A549 (cell line): ENCODE measurements around the gene SLC31A1. TPM values are rescaled to one million over a fixed set of nuclear protein-coding genes. Genes with fewer than 3 reads are reported as not detected.
A peak's percentile ranks its signal among the peaks of the same experiment; 100 is the strongest.

ENCODE experiments used
- ATAC-seq, 2 experiments: fragments of 200-7000 bp in 1 of 2; fragments of >200 bp in 1 of 2; cut with Nextera tagmentation in 1 of 2; cut with Tn5 transposase in 1 of 2; 3 replicates each; pipeline versions ENCODE4 v1.8.0 to v1.9.1; 2018 to 2020; ENCODE audit warnings: mild to moderate bottlenecking in 1 of 2, moderate library complexity in 1 of 2
- CTCF ChIA-PET: fragments of 300-600 bp; sonication (Branson Sonifier 250); formaldehyde crosslinking; extraction: SDS; loops from one replicate; lab custom pipeline; 2021; ENCODE audit warnings: antibody characterized with exemption, inconsistent platforms; lab: Yijun Ruan, JAX
- POLR2A ChIA-PET: fragments of 350-600 bp; formaldehyde crosslinking; extraction: SDS; loops from one replicate; lab custom pipeline; 2021; ENCODE audit warnings: antibody characterized with exemption, inconsistent platforms; lab: Yijun Ruan, JAX
- DNase-seq, 2 experiments: peaks; one replicate each; pipeline versions ENCODE4 v3.0.0 to v3.0.0-alpha.2; 2011 to 2016; ENCODE audit warnings: low read depth in 1 of 2, low spot score in 1 of 2
- FAIRE-seq: peaks from 2 replicates; lab custom pipeline; 2011; peaks lifted over from hg19 to GRCh38; lab: Jason Lieb, UNC
- H3K27ac ChIP-seq, 2 experiments: fragments of >200 bp; sonication (Bioruptor Twin); formaldehyde crosslinking; 3 replicates each; pipeline ENCODE4 v1.5.1; 2016 to 2017
- H3K4me1 ChIP-seq: fragments of >200 bp; sonication (Bioruptor Twin); formaldehyde crosslinking; 3 replicates; pipeline ENCODE4 v1.6.1; 2016
- H3K4me2 ChIP-seq: fragments of >200 bp; sonication (Bioruptor Twin); formaldehyde crosslinking; 3 replicates; pipeline ENCODE4 v1.6.1; 2016
- H3K4me3 ChIP-seq: fragments of >200 bp; sonication (Bioruptor Twin); formaldehyde crosslinking; 3 replicates; pipeline ENCODE4 v1.5.1; 2016
- H3K9me3 ChIP-seq: fragments of >200 bp; sonication (Bioruptor Twin); formaldehyde crosslinking; 3 replicates; pipeline ENCODE4 v1.6.1; 2016
- ATOH8 ChIP-seq: fragments of 250-450 bp; sonication (Bioruptor Pico); IDR thresholded peaks from 2 replicates; pipeline ENCODE4 v1.5.0; 2020; ENCODE audit warnings: low read depth, mild to moderate bottlenecking, moderate library complexity
- BHLHE40 ChIP-seq: IDR thresholded peaks from 2 replicates; pipeline ENCODE4 v1.6.1; 2012; ENCODE audit warnings: low read depth, low read length, inconsistent platforms
- CBX8 ChIP-seq: fragments of 200-600 bp; sonication (generic); IDR thresholded peaks from 2 replicates; pipeline ENCODE4 v1.6.1; 2016
- CHD2 ChIP-seq: fragments of 150-350 bp; IDR thresholded peaks from 2 replicates; pipeline ENCODE4 v1.6.1; 2014; ENCODE audit warnings: low read length; ENCODE audit not compliant: partially characterized antibody
- EHF ChIP-seq: fragments of 250-450 bp; sonication (Bioruptor Pico); IDR thresholded peaks from 2 replicates; pipeline ENCODE4 v1.5.0; 2020; ENCODE audit warnings: mild to moderate bottlenecking
- EP300 ChIP-seq, 2 experiments: fragments of >200 bp; sonication (Bioruptor Twin); formaldehyde crosslinking; IDR thresholded peaks; 2 replicates in 1 of 2; 3 replicates in 1 of 2; pipeline ENCODE4 v1.6.1; 2016 to 2017
- FOSB ChIP-seq: fragments of 250-450 bp; sonication (Bioruptor Pico); IDR thresholded peaks from 2 replicates; pipeline ENCODE4 v1.5.0; 2020; ENCODE audit warnings: mild to moderate bottlenecking, moderate library complexity
- FOSL2 ChIP-seq, 2 experiments: fragments of 450-650 bp in 1 of 2; fragments of >200 bp in 1 of 2; sonication (Bioruptor Twin) in 1 of 2; formaldehyde crosslinking; IDR thresholded peaks; 2 replicates each; pipeline versions ENCODE4 v1.5.0 to v1.6.1; 2016 to 2020; ENCODE audit warnings: mild to moderate bottlenecking in 1 of 2, moderate library complexity in 1 of 2
- FOXS1 ChIP-seq: fragments of 250-450 bp; sonication (Bioruptor Pico); IDR thresholded peaks from 2 replicates; pipeline ENCODE4 v1.5.0; 2020; ENCODE audit warnings: mild to moderate bottlenecking, moderate library complexity
- HOXA7 ChIP-seq: fragments of 250-450 bp; sonication (Bioruptor Pico); IDR thresholded peaks from 2 replicates; pipeline ENCODE4 v1.5.0; 2020; ENCODE audit warnings: mild to moderate bottlenecking, moderate library complexity
- HOXB5 ChIP-seq: fragments of 250-450 bp; sonication (Bioruptor Pico); IDR thresholded peaks from 2 replicates; pipeline ENCODE4 v1.5.0; 2020; ENCODE audit warnings: mild to moderate bottlenecking, moderate library complexity
- JUN ChIP-seq, 2 experiments: fragments of >200 bp; sonication (Bioruptor Twin); formaldehyde crosslinking; IDR thresholded peaks; 2 replicates in 1 of 2; 3 replicates in 1 of 2; pipeline ENCODE4 v1.6.1; 2016 to 2017
- JUNB ChIP-seq: fragments of >200 bp; sonication (Bioruptor Twin); formaldehyde crosslinking; IDR thresholded peaks from 2 replicates; pipeline ENCODE4 v1.6.1; 2016
- KDM1A ChIP-seq: fragments of 200-600 bp; sonication (generic); IDR thresholded peaks from 2 replicates; pipeline ENCODE4 v1.6.1; 2016; ENCODE audit warnings: low read depth, mild to moderate bottlenecking
- KDM5A ChIP-seq: fragments of 200-600 bp; sonication (generic); IDR thresholded peaks from 2 replicates; pipeline ENCODE4 v1.6.1; 2016; ENCODE audit warnings: antibody characterized with exemption, mild to moderate bottlenecking
- MAFK ChIP-seq: fragments of 450-650 bp; IDR thresholded peaks from 2 replicates; pipeline ENCODE4 v1.6.1; 2014; ENCODE audit not compliant: partially characterized antibody
- MAX ChIP-seq: IDR thresholded peaks from 2 replicates; pipeline ENCODE4 v1.6.1; 2012
- MAZ ChIP-seq: fragments of 150-350 bp; IDR thresholded peaks from 2 replicates; pipeline ENCODE4 v1.6.1; 2014; ENCODE audit warnings: antibody characterized with exemption, low read depth, low read length, borderline replicate concordance
- MYC ChIP-seq: IDR thresholded peaks from 2 replicates; pipeline ENCODE4 v1.6.1; 2012; ENCODE audit warnings: mild to moderate bottlenecking, inconsistent platforms, low read length, improper control_type of control experiment, borderline replicate concordance
- NFE2L2 ChIP-seq: fragments of 150-350 bp; conservative IDR thresholded peaks from 2 replicates; pipeline ENCODE4 v1.6.1; 2014; ENCODE audit warnings: low read length
- NPAS2 ChIP-seq: fragments of 250-450 bp; sonication (Bioruptor Pico); IDR thresholded peaks from 2 replicates; pipeline ENCODE4 v1.8.0; 2022; ENCODE audit warnings: mild to moderate bottlenecking, moderate library complexity, borderline replicate concordance
- PHF8 ChIP-seq: fragments of 200-600 bp; sonication (generic); IDR thresholded peaks from 2 replicates; pipeline ENCODE4 v1.6.1; 2016; ENCODE audit warnings: low read depth, mild to moderate bottlenecking, antibody characterized with exemption, moderate library complexity, borderline replicate concordance
- POLR2A ChIP-seq: IDR thresholded peaks from 2 replicates; pipeline ENCODE4 v1.6.1; 2012; ENCODE audit warnings: mild to moderate bottlenecking, low read length
- RNF2 ChIP-seq: fragments of 200-600 bp; sonication (generic); IDR thresholded peaks from 2 replicates; pipeline ENCODE4 v1.6.1; 2016; ENCODE audit warnings: low read depth, mild to moderate bottlenecking, antibody characterized with exemption, moderate library complexity, borderline replicate concordance
- SMC3 ChIP-seq: fragments of >200 bp; sonication (Bioruptor Twin); formaldehyde crosslinking; IDR thresholded peaks from 3 replicates; pipeline ENCODE4 v1.6.1; 2018; ENCODE audit warnings: inconsistent platforms
- SREBF2 ChIP-seq: fragments of 450-650 bp; IDR thresholded peaks from 2 replicates; pipeline ENCODE4 v1.6.1; 2014; ENCODE audit warnings: mild to moderate bottlenecking, moderate library complexity
- ZNF302 ChIP-seq: fragments of 250-450 bp; sonication (Bioruptor Pico); IDR thresholded peaks from 2 replicates; pipeline ENCODE4 v1.9.0; 2021; ENCODE audit warnings: inconsistent platforms, mild to moderate bottlenecking, moderate library complexity
- ZSCAN20 ChIP-seq: fragments of 250-450 bp; sonication (Bioruptor Pico); IDR thresholded peaks from 2 replicates; pipeline ENCODE4 v1.8.0; 2022; ENCODE audit warnings: mild to moderate bottlenecking, moderate library complexity
- WGBS: methylation state at CpG from one replicate; pipeline ENCODE4 v1.1.6; 2017; ENCODE audit errors: missing lambda C conversion rate; 5-methylcytosine and 5-hydroxymethylcytosine counted together
- polyA plus RNA-seq, 4 experiments: library from polyadenylated mRNA; depleted of rRNA in 3 of 4; stranded (reverse); fragments of >200 nt; fragmentation: RNase III in 1 of 4; extraction: RNeasy Plus Mini Kit Qiagen cat#74134 plus additional on column Dnase treatment in 1 of 4; gene quantifications; 2 replicates in 3 of 4; 3 replicates in 1 of 4; pipeline ENCODE4 v1.2.3, GENCODE V29; 2011 to 2017
- TF ChIP-seq, protein P1 (sequence below): IDR thresholded peaks from 2 replicates; pipeline ENCODE4 v1.6.1; 2012; ENCODE audit warnings: low read depth, borderline replicate concordance
- TF ChIP-seq, protein P2 (sequence below): fragments of >200 bp; sonication (Bioruptor Twin); formaldehyde crosslinking; IDR thresholded peaks from 2 replicates; pipeline ENCODE4 v1.6.1; 2016
- TF ChIP-seq, protein P3 (sequence below): fragments of 250-450 bp; sonication (Bioruptor Pico); IDR thresholded peaks from 2 replicates; pipeline ENCODE4 v1.5.0; 2021; ENCODE audit warnings: mild to moderate bottlenecking, moderate library complexity, borderline replicate concordance
- TF ChIP-seq, protein P4 (sequence below): fragments of 450-650 bp; IDR thresholded peaks from 2 replicates; pipeline ENCODE4 v1.6.1; 2014; ENCODE audit warnings: antibody characterized with exemption

SLC31A1 gene
- polyA plus RNA-seq, 2 of the 4 experiments (the other 2 are of a cell fraction) = 24.2 to 27.9 TPM

GRCh38 chr9:113222482-113222841 lies 1.1 kb downstream of the SLC31A1 start:
- peaks cover 26% of the 10 kb centered on the region for H3K4me1 ChIP-seq
- peak overlapping the region; percentile 81 for H3K4me3 ChIP-seq
- no peak for FAIRE-seq
- TF ChIP-seq FOSL2 (IDR thresholded peaks at IDR 0.05) (no peak), FOSL2 (CRISPR knock-in tag; IDR thresholded peaks at IDR 0.05) (no peak), SMC3 (no peak), NPAS2 (CRISPR knock-in tag) (no peak), EP300 (IDR thresholded peaks at IDR 0.05) (no peak), CBX8 (no peak), MAZ (no peak), EHF (no peak), JUNB (no peak), MYC (no peak), FOSB (CRISPR knock-in tag) (no peak), ZSCAN20 (CRISPR knock-in tag) (no peak), JUN (IDR thresholded peaks at IDR 0.05) (no peak), POLR2A (no peak), SREBF2 (no peak), PHF8 (no peak), CHD2 (no peak)
- TF ChIP-seq, protein P1, sequence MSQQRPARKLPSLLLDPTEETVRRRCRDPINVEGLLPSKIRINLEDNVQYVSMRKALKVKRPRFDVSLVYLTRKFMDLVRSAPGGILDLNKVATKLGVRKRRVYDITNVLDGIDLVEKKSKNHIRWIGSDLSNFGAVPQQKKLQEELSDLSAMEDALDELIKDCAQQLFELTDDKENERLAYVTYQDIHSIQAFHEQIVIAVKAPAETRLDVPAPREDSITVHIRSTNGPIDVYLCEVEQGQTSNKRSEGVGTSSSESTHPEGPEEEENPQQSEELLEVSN = no peak
- TF ChIP-seq, protein P2, sequence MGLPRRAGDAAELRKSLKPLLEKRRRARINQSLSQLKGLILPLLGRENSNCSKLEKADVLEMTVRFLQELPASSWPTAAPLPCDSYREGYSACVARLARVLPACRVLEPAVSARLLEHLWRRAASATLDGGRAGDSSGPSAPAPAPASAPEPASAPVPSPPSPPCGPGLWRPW = no peak
- CTCF ChIA-PET = interaction anchor here (0.7 to 2.0 kb wide), 4 partner anchors 18 to 179 kb away, joined by 3 to 6 read pairs (median 5); partner anchors contain the start of gene ALAD
- peak in 1 of 2 experiments; percentile 4; a peak in 3 of 6 replicates for ATAC-seq
- peak overlapping the region; percentile 89 for H3K4me2 ChIP-seq
- WGBS = 53% methylated on average over 5 of the region's 5 CpGs
- no peaks in the 10 kb centered on the region for H3K9me3 ChIP-seq
- peak overlapping the region; percentile 78 to 87; a peak in 5 of 6 replicates for H3K27ac ChIP-seq
- DNase-seq = no peak
- POLR2A ChIA-PET = interaction anchor here (1.0 to 2.5 kb wide), 4 partner anchors 53 to 188 kb away, joined by 6 to 22 read pairs (median 8); partner anchors contain the start of genes C9orf43, CDC26, POLE3 and PRPF4

DNA sequence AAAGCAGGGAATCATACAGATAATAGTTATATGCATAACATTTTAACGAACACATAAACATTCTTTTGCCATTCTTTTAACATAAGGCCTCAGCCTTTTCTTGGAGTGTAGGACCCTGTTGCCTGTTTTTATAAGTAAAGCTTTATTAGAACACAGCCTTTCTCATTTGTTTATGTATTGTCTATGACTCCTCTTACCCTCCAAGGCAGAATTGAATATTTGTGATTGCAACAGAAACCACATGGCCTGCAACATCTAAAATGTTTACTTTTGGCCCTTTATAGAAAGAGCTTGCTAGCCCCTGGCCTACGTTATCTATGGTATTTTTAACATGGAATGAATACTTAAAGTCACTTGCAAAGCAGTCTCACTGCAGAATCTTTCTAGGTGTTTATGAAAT lies 2.6 kb downstream of the SLC31A1 start:
- 88% methylated on average over 2 of the region's 2 CpGs for WGBS
- H3K4me2 ChIP-seq = no peak overlapping the region
- CTCF ChIA-PET = no interaction called here

GRCh38 chr9:113227436-113227835 lies 6.1 kb downstream of the SLC31A1 start:
- ATAC-seq = no peak
- H3K4me3 ChIP-seq = no peak overlapping the region
- FAIRE-seq = no peak
- no peak for TF ChIP-seq POLR2A
- no peak for TF ChIP-seq HOXB5 (CRISPR knock-in tag)
- TF ChIP-seq CBX8 = no peak
- no peak for TF ChIP-seq MAFK
- TF ChIP-seq MAZ = no peak
- TF ChIP-seq ZNF302 (CRISPR knock-in tag) = no peak
- TF ChIP-seq, protein P3, sequence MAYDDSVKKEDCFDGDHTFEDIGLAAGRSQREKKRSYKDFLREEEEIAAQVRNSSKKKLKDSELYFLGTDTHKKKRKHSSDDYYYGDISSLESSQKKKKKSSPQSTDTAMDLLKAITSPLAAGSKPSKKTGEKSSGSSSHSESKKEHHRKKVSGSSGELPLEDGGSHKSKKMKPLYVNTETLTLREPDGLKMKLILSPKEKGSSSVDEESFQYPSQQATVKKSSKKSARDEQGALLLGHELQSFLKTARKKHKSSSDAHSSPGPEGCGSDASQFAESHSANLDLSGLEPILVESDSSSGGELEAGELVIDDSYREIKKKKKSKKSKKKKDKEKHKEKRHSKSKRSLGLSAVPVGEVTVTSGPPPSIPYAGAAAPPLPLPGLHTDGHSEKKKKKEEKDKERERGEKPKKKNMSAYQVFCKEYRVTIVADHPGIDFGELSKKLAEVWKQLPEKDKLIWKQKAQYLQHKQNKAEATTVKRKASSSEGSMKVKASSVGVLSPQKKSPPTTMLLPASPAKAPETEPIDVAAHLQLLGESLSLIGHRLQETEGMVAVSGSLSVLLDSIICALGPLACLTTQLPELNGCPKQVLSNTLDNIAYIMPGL = no peak
- TF ChIP-seq KDM5A = no peak
- TF ChIP-seq KDM1A = no peak
- TF ChIP-seq BHLHE40 = no peak
- TF ChIP-seq MAX = no peak
- no peak for TF ChIP-seq FOSB (CRISPR knock-in tag)
- no peak for TF ChIP-seq SMC3
- no peak for TF ChIP-seq HOXA7 (CRISPR knock-in tag)
- no peak for TF ChIP-seq ATOH8 (CRISPR knock-in tag)
- no peak for TF ChIP-seq RNF2
- TF ChIP-seq FOXS1 (CRISPR knock-in tag) = no peak
- no peak overlapping the region for H3K4me2 ChIP-seq
- ChIA-PET CTCF (interaction anchor here (1.4 kb wide), 1 partner anchor 13 kb away, joined by 3 read pairs; no protein-coding TSS in a partner anchor), POLR2A (no interaction called here)
- no peak overlapping the region for H3K27ac ChIP-seq
- H3K4me1 ChIP-seq = peaks cover 11% of the 10 kb centered on the region; the same call in 2 of the 3 replicates
- 0% methylated on average over 1 of the region's 1 CpG for WGBS
- H3K9me3 ChIP-seq = no peaks in the 10 kb centered on the region
- no peak for DNase-seq

More for the DNA sequence above, 2.6 kb downstream of the SLC31A1 start:
- H3K27ac ChIP-seq = no peak overlapping the region
- ATAC-seq (no peak), FAIRE-seq (no peak), DNase-seq (no peak)
- H3K9me3 ChIP-seq = no peaks in the 10 kb centered on the region
- POLR2A ChIA-PET = no interaction called here
- TF ChIP-seq, protein P4, sequence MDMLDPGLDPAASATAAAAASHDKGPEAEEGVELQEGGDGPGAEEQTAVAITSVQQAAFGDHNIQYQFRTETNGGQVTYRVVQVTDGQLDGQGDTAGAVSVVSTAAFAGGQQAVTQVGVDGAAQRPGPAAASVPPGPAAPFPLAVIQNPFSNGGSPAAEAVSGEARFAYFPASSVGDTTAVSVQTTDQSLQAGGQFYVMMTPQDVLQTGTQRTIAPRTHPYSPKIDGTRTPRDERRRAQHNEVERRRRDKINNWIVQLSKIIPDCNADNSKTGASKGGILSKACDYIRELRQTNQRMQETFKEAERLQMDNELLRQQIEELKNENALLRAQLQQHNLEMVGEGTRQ = no peak
- TF ChIP-seq NFE2L2 = no peak
- no peak overlapping the region for H3K4me3 ChIP-seq
- H3K4me1 ChIP-seq = peaks cover 26% of the 10 kb centered on the region
